DOHH2 (cell line): ENCODE results near the gene CHD5.

Experiments
- H3F3A ChIP-seq: fragments of 200-600 bp; sonication (generic), shearing (Covaris generic); 2 replicates; pipeline ENCODE4 v1.6.0; 2016; ENCODE audit warnings: antibody characterized with exemption, mild to moderate bottlenecking; ENCODE audit not compliant: control insufficient read depth, insufficient read depth
- H3K27ac ChIP-seq: fragments of 200-600 bp; sonication (generic); 2 replicates; pipeline ENCODE4 v1.5.1; 2014; ENCODE audit warnings: low read depth, mild to moderate bottlenecking, low read length, moderate library complexity
- H3K27me3 ChIP-seq: fragments of 200-600 bp; sonication (generic); 2 replicates; pipeline ENCODE4 v1.6.1; 2014; ENCODE audit warnings: mild to moderate bottlenecking, low read length, mixed read lengths; ENCODE audit not compliant: control insufficient read depth
- H3K36me3 ChIP-seq: fragments of 200-600 bp; sonication (generic); 2 replicates; pipeline ENCODE4 v1.6.1; 2014; ENCODE audit warnings: mild to moderate bottlenecking, low read length, moderate library complexity, mixed read lengths; ENCODE audit not compliant: control insufficient read depth
- H3K4me1 ChIP-seq: fragments of 200-600 bp; sonication (generic); 2 replicates; pipeline ENCODE4 v1.6.1; 2014; ENCODE audit warnings: mild to moderate bottlenecking, low read length, mixed read lengths; ENCODE audit not compliant: control insufficient read depth
- H3K4me2 ChIP-seq: fragments of 200-600 bp; sonication (generic); 2 replicates; pipeline ENCODE4 v1.6.0; 2014; ENCODE audit warnings: mild to moderate bottlenecking, low read length, moderate library complexity
- H3K4me3 ChIP-seq: fragments of 200-600 bp; sonication (generic); 2 replicates; pipeline ENCODE4 v1.5.1; 2014; ENCODE audit warnings: mild to moderate bottlenecking, low read length, mixed read lengths
- H3K79me2 ChIP-seq: fragments of 200-600 bp; sonication (generic); 2 replicates; pipeline ENCODE4 v1.6.1; 2014; ENCODE audit warnings: mild to moderate bottlenecking, low read length, mixed read lengths; ENCODE audit not compliant: control insufficient read depth
- H3K9me2 ChIP-seq: fragments of 200-600 bp; sonication (generic); replicated peaks from 2 replicates; pipeline ENCODE4 v1.6.1; 2014; ENCODE audit warnings: mild to moderate bottlenecking, low read length, mixed read lengths; ENCODE audit not compliant: control insufficient read depth
- H3K9me3 ChIP-seq: fragments of 200-600 bp; sonication (generic); 2 replicates; pipeline ENCODE4 v1.6.1; 2014; ENCODE audit warnings: antibody characterized with exemption, low read length, mixed read lengths; ENCODE audit not compliant: control insufficient read depth, insufficient read depth
- H4K20me1 ChIP-seq: fragments of 200-600 bp; sonication (generic); 2 replicates; pipeline ENCODE4 v1.6.0; 2014; ENCODE audit warnings: low read depth, mild to moderate bottlenecking, antibody characterized with exemption, low read length, moderate library complexity; ENCODE audit not compliant: control insufficient read depth, insufficient read depth
- CTCF ChIP-seq: fragments of 200-600 bp; sonication (generic); IDR thresholded peaks from one replicate; pipeline ENCODE4 v1.5.1; 2014; ENCODE audit warnings: antibody characterized with exemption, mild to moderate bottlenecking, low read depth, low read length; ENCODE audit not compliant: poor library complexity, severe bottlenecking
- EZH2phosphoT487 ChIP-seq: fragments of 200-600 bp; sonication (generic); IDR thresholded peaks from 2 replicates; pipeline ENCODE4 v1.6.1; 2017; ENCODE audit warnings: borderline replicate concordance, mild to moderate bottlenecking, antibody characterized with exemption, low read length, moderate library complexity, mixed read lengths

CHD5 gene

GRCh38 chr1:6094801-6095505 is 85.2 kb downstream of the CHD5 start:
- no peaks in the 10 kb centered on the region for H3K4me1 ChIP-seq
- no peaks in the 10 kb centered on the region for H3K9me3 ChIP-seq
- no peaks in the 10 kb centered on the region for H3K27me3 ChIP-seq
- H3K36me3 ChIP-seq: no peaks in the 10 kb centered on the region
- H3K27ac ChIP-seq: no peak overlapping the region
- no peaks in the 10 kb centered on the region for H3F3A ChIP-seq
- H3K9me2 ChIP-seq: no peaks in the 10 kb centered on the region
- no peaks in the 10 kb centered on the region for H3K79me2 ChIP-seq
- no peak overlapping the region for H3K4me3 ChIP-seq
- no peak for TF ChIP-seq EZH2phosphoT487
- H3K4me2 ChIP-seq: no peak overlapping the region
- no peaks in the 10 kb centered on the region for H4K20me1 ChIP-seq

GRCh38 chr1:6094246-6094645 is 85.9 kb downstream of the CHD5 start:
- Histone ChIP-seq H3F3A (no peaks in the 10 kb centered on the region), H3K79me2 (no peaks in the 10 kb centered on the region), H3K9me2 (no peaks in the 10 kb centered on the region), H3K4me2 (no peak overlapping the region), H3K9me3 (no peaks in the 10 kb centered on the region), H3K27me3 (no peaks in the 10 kb centered on the region), H3K36me3 (no peaks in the 10 kb centered on the region), H3K27ac (no peak overlapping the region), H3K4me3 (no peak overlapping the region), H3K4me1 (no peaks in the 10 kb centered on the region), H4K20me1 (no peaks in the 10 kb centered on the region)
- TF ChIP-seq CTCF: no peak
- no peak for TF ChIP-seq EZH2phosphoT487

GRCh38 chr1:6093611-6094010 is 86.5 kb downstream of the CHD5 start:
- Histone ChIP-seq H4K20me1 (no peaks in the 10 kb centered on the region), H3K36me3 (no peaks in the 10 kb centered on the region), H3F3A (no peaks in the 10 kb centered on the region), H3K27me3 (no peaks in the 10 kb centered on the region), H3K79me2 (no peaks in the 10 kb centered on the region), H3K4me2 (no peak overlapping the region), H3K9me3 (no peaks in the 10 kb centered on the region), H3K27ac (no peak overlapping the region), H3K9me2 (no peaks in the 10 kb centered on the region), H3K4me3 (no peak overlapping the region), H3K4me1 (no peaks in the 10 kb centered on the region)
- no peak for TF ChIP-seq EZH2phosphoT487

GRCh38 chr1:6093071-6093470 is 87.0 kb downstream of the CHD5 start:
- no peak for TF ChIP-seq CTCF
- H3K4me2 ChIP-seq: no peak overlapping the region

More at GRCh38 chr1:6093071-6093470, 87.0 kb downstream of the CHD5 start:
- Histone ChIP-seq H3K79me2 (no peaks in the 10 kb centered on the region), H3K36me3 (no peaks in the 10 kb centered on the region), H4K20me1 (no peaks in the 10 kb centered on the region), H3F3A (no peaks in the 10 kb centered on the region), H3K9me3 (no peaks in the 10 kb centered on the region), H3K9me2 (no peaks in the 10 kb centered on the region), H3K4me3 (no peak overlapping the region), H3K27me3 (no peaks in the 10 kb centered on the region), H3K27ac (no peak overlapping the region), H3K4me1 (no peaks in the 10 kb centered on the region)
